Neural progenitor cell (in vitro differentiated cells): ENCODE results near the gene BAHD1.

Experiments used
- EZH2 ChIP-seq: fragments of 200-600 bp; sonication (generic); IDR thresholded peaks from 2 replicates; pipeline ENCODE4 v1.6.1; 2017; ENCODE audit warnings: antibody characterized with exemption, mild to moderate bottlenecking, moderate library complexity
- TF ChIP-seq, protein P1 (sequence below): fragments of 200-600 bp; sonication (generic); IDR thresholded peaks from 2 replicates; pipeline ENCODE4 v1.5.1; 2017; ENCODE audit warnings: antibody characterized with exemption, mild to moderate bottlenecking

DNA sequence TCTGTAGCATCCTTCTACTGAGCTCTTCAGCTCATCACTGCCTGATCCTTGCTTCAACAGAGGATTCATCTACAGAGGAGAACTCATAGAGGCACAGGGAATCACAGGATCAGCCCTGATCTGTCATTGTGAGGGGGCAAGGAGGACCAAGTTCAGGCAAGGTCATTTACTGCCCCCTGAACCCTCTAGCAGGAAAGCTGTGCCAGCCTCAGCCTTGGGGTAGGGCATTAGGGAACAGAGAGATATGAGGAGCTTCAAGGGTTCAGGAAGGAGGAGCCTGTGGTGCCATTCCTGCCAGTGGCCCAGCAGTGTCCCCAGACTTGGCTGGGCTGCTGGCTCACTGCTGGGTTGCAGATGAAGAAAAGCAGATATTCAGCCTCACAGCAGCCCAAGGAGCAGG is 38.3 kb downstream of the BAHD1 start:
- TF ChIP-seq, protein P1, sequence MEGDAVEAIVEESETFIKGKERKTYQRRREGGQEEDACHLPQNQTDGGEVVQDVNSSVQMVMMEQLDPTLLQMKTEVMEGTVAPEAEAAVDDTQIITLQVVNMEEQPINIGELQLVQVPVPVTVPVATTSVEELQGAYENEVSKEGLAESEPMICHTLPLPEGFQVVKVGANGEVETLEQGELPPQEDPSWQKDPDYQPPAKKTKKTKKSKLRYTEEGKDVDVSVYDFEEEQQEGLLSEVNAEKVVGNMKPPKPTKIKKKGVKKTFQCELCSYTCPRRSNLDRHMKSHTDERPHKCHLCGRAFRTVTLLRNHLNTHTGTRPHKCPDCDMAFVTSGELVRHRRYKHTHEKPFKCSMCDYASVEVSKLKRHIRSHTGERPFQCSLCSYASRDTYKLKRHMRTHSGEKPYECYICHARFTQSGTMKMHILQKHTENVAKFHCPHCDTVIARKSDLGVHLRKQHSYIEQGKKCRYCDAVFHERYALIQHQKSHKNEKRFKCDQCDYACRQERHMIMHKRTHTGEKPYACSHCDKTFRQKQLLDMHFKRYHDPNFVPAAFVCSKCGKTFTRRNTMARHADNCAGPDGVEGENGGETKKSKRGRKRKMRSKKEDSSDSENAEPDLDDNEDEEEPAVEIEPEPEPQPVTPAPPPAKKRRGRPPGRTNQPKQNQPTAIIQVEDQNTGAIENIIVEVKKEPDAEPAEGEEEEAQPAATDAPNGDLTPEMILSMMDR, result no peak
- TF ChIP-seq EZH2, result no peak
